ENCODE results near the gene PTPRG. TPM values are rescaled to one million over a fixed set of nuclear protein-coding genes. Genes with fewer than 3 reads are reported as not detected.
A peak's percentile ranks its signal among the peaks of the same experiment; 100 is the strongest.

Gene PTPRG
- total and polyA plus RNA-seq, 2 experiments from 2014 or later: 24.4 to 131 TPM

GRCh38 chr3:61724183-61724582 is 162.8 kb downstream of the PTPRG start:
- Histone ChIP-seq H3K79me2 (replicated peaks; ENCODE audit: insufficient read depth) (peaks cover 100% of the 10 kb centered on the region), H4K20me1 (replicated peaks; ENCODE audit: insufficient read depth) (0 out of 2 replicates have a peak, but pooled peaks cover 5% of the 10 kb centered on the region), H3K4me1 (ENCODE audit: insufficient read depth) (peaks cover 58% of the 10 kb centered on the region), H3K4me2 (no peak overlapping the region), H3F3A (replicated peaks; ENCODE audit: low read depth) (no peaks in the 10 kb centered on the region), H3K27ac (ENCODE audit: low read depth) (no peak overlapping the region), H2AFZ (no peak overlapping the region), H3K36me3 (ENCODE audit: insufficient read depth) (0 out of 2 replicates have a peak, but pooled peaks cover 4% of the 10 kb centered on the region), H3K4me3 (no peak overlapping the region), H3K9me2 (ENCODE audit: insufficient read depth) (no peaks in the 10 kb centered on the region), H3K27me3 (ENCODE audit: insufficient read depth) (no peaks in the 10 kb centered on the region)
- H3K9me3 Mint-ChIP-seq: no peaks in the 10 kb centered on the region
- TF ChIP-seq POLR2AphosphoS5 (IDR thresholded peaks at IDR 0.05; ENCODE audit: low read depth) (no peak), NANOG (IDR thresholded peaks at IDR 0.05; ENCODE audit: borderline replicate concordance) (no peak), ZNF114 (CRISPR knock-in tag; IDR thresholded peaks at IDR 0.05) (no peak), ZNF331 (CRISPR knock-in tag; IDR thresholded peaks at IDR 0.05; ENCODE audit: low read depth) (no peak), ETS1 (IDR thresholded peaks at IDR 0.05) (no peak), REST (IDR thresholded peaks at IDR 0.05; ENCODE audit: unreplicated experiment) (no peak), ZNF462 (CRISPR knock-in tag; IDR thresholded peaks at IDR 0.05) (no peak), EZH2 (IDR thresholded peaks at IDR 0.05; ENCODE audit: low read depth, unreplicated experiment) (no peak), STAT1 (IDR thresholded peaks at IDR 0.05; ENCODE audit: unreplicated experiment) (no peak), CREB1 (CRISPR knock-in tag; IDR thresholded peaks at IDR 0.05; ENCODE audit: low read depth) (no peak), EZH2phosphoT487 (IDR thresholded peaks at IDR 0.05; ENCODE audit: unreplicated experiment) (no peak), CTCF (conservative IDR thresholded peaks at IDR 0.05; ENCODE audit: low read depth in 2 of 2) (no peak), JUNB (IDR thresholded peaks at IDR 0.05; ENCODE audit: unreplicated experiment) (no peak)
- ATAC-seq (no peak), DNase-seq (ENCODE audit: low spot score) (no peak)
- peaks cover 3% of the 10 kb centered on the region for H3K27me3 Mint-ChIP-seq (ENCODE audit: insufficient read depth, low read depth, poor library complexity)
- H3K4me1 Mint-ChIP-seq: peaks cover 58% of the 10 kb centered on the region
- H3K27ac Mint-ChIP-seq: peak overlapping the region; percentile 43; the same call in 1 of the 2 replicates
- H3K4me3 Mint-ChIP-seq: no peak overlapping the region; the same call in 2 of the 3 replicates
- H3K36me3 Mint-ChIP-seq (ENCODE audit: low read depth): peaks cover 7% of the 10 kb centered on the region; the same call in 1 of the 3 replicates

Measured in GM23338 (cell line).